Measurements from ENCODE around the gene DTD1. TPM values are rescaled to one million over a fixed set of nuclear protein-coding genes. Genes with fewer than 3 reads are reported as not detected.

The DTD1 gene
- total RNA-seq, 2 donors from 2014 or later, result 17.0 to 21.0 TPM

DNA sequence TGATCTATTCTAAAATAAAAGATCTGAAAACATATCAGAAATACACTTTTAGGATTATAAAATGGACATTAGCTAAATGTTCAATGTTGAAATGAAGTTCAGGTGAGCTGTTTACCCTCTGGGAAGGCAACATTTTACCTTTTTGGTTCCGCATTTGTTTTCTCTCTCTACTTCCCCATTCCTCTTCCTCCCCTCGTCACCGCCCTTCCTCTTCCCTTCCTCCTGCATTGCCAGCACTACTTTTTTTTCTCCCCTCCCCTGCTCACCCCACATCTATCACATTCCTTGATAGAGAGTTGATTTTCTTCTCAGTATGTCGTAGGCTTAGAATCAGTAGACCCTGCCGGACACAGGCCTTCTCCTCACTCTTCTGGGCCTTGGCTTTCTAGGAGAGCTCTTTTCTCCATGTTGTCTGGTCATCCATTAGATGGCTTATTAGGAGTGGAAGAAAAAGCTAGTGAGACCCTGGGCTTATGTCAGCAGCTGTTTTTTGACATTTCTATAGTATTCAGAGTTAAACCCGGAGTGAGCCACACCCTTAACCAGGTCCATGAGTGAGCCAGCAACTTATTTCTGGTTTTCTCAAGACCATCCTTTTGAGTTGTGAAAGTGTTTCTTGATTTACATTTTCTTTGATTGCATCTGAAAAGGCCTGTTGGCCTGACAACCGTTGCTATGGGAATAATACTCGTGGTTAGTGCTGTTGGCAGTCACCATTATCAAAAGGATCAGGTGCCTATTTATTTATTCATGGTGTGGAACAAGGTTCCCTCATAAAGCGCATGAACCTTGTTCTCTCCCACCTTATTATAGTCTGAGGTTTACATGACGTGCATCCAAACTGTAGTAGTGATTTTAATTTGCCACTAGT is 90.9 kb downstream of the DTD1 start:
- Histone ChIP-seq H3K36me3 (no peaks in the 10 kb centered on the region), H3K4me3 (no peak overlapping the region), H3K4me1 (no peaks in the 10 kb centered on the region), H3K9ac (ENCODE audit: low read depth in 2 of 2, low read length in 2 of 2) (no peak overlapping the region), H3K27ac (no peak overlapping the region), H3K27me3 (no peaks in the 10 kb centered on the region), H3K9me3 (no peaks in the 10 kb centered on the region)
- no peak for DNase-seq
- intact Hi-C loops (cut with DNase I), result no loop called here
- TF ChIP-seq, protein P1, sequence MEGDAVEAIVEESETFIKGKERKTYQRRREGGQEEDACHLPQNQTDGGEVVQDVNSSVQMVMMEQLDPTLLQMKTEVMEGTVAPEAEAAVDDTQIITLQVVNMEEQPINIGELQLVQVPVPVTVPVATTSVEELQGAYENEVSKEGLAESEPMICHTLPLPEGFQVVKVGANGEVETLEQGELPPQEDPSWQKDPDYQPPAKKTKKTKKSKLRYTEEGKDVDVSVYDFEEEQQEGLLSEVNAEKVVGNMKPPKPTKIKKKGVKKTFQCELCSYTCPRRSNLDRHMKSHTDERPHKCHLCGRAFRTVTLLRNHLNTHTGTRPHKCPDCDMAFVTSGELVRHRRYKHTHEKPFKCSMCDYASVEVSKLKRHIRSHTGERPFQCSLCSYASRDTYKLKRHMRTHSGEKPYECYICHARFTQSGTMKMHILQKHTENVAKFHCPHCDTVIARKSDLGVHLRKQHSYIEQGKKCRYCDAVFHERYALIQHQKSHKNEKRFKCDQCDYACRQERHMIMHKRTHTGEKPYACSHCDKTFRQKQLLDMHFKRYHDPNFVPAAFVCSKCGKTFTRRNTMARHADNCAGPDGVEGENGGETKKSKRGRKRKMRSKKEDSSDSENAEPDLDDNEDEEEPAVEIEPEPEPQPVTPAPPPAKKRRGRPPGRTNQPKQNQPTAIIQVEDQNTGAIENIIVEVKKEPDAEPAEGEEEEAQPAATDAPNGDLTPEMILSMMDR (IDR thresholded peaks at IDR 0.05), result no peak

- TF ChIP-seq, protein P1 (IDR thresholded peaks at IDR 0.05), result no peak
- H3K9me3 ChIP-seq, result no peaks in the 10 kb centered on the region
- no peak overlapping the region for H3K9ac ChIP-seq (ENCODE audit: low read depth in 2 of 2, low read length in 2 of 2)
- intact Hi-C loops (cut with DNase I), result no loop called here
- no peaks in the 10 kb centered on the region for H3K27me3 ChIP-seq
- H3K4me1 ChIP-seq, result no peaks in the 10 kb centered on the region
- no peak overlapping the region for H3K4me3 ChIP-seq
- H3K27ac ChIP-seq, result no peak overlapping the region
- no peak for DNase-seq
- no peaks in the 10 kb centered on the region for H3K36me3 ChIP-seq
These were observed 96.0 kb downstream of the DTD1 start for GRCh38 chr20:18683839-18684238.

- no peak overlapping the region for H3K4me3 ChIP-seq
- no peak for DNase-seq
- H3K9me3 ChIP-seq, result no peaks in the 10 kb centered on the region
- no peak overlapping the region for H3K9ac ChIP-seq (ENCODE audit: low read depth in 2 of 2, low read length in 2 of 2)
- TF ChIP-seq, protein P1 (IDR thresholded peaks at IDR 0.05), result no peak
- H3K4me1 ChIP-seq, result no peaks in the 10 kb centered on the region
- intact Hi-C loops (cut with DNase I), result no loop called here
- H3K27ac ChIP-seq, result no peak overlapping the region
- no peaks in the 10 kb centered on the region for H3K27me3 ChIP-seq
- H3K36me3 ChIP-seq, result no peaks in the 10 kb centered on the region
These were observed 96.9 kb downstream of the DTD1 start for GRCh38 chr20:18684775-18685174.

DNA sequence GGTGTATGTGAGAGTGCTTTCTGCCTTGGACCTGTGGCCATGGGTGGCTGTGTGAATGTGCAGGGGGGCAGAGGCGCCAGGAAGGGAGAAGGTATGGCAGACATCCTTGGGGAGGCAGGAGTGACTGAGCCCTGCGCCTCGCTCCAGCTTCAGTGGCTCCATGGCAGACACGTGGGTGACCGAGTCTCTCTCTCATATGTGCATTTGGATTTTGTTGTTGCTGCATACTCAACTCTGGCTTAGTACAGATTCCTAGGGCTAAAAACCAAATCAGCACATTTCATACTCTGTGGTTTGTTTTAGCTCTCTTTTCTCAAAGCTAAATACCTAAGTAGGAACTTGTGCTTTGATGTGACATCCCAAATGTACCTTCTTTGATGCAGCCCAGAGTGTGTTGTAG is 97.6 kb downstream of the DTD1 start:
- Histone ChIP-seq H3K4me3 (no peak overlapping the region), H3K27me3 (no peaks in the 10 kb centered on the region), H3K9me3 (no peaks in the 10 kb centered on the region), H3K4me1 (no peaks in the 10 kb centered on the region), H3K9ac (ENCODE audit: low read depth in 2 of 2, low read length in 2 of 2) (no peak overlapping the region), H3K27ac (no peak overlapping the region), H3K36me3 (no peaks in the 10 kb centered on the region)
- no peak for DNase-seq
- intact Hi-C loops (cut with DNase I), result no loop called here
- TF ChIP-seq, protein P1 (IDR thresholded peaks at IDR 0.05), result no peak

DNA sequence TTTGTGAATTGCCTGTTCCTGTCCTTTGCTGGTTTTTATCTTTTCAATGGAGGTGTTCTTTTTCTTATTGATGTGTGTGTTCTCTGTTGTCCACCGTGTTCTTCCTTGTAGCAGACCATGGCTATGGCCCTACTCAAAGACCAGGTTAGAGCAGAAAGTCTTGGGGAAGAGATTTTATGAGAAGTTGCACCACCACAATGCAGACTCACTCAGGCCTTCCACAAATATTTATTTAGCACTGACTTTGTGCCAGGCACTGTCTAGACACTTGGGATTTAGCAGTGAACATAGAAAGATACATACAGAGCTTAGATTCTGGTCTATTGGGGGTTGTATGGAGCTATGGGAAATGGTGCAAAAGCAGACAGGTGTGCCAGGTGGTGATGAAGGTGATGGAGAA is 98.8 kb downstream of the DTD1 start:
- TF ChIP-seq, protein P1 (IDR thresholded peaks at IDR 0.05), result no peak
- Histone ChIP-seq H3K4me3 (no peak overlapping the region), H3K9me3 (no peaks in the 10 kb centered on the region), H3K36me3 (no peaks in the 10 kb centered on the region), H3K4me1 (no peaks in the 10 kb centered on the region), H3K27me3 (no peaks in the 10 kb centered on the region), H3K27ac (no peak overlapping the region), H3K9ac (ENCODE audit: low read depth in 2 of 2, low read length in 2 of 2) (no peak overlapping the region)
- no peak for DNase-seq
- intact Hi-C loops (cut with DNase I), result no loop called here
